ENCODE measurements around the gene FKBP11.
A peak's percentile ranks its signal among the peaks of the same experiment; 100 is the strongest.

- TF ChIP-seq CTCF (IDR thresholded peaks at IDR 0.05) (peak; percentile 52; the same call in 1 of the 2 replicates), POLR2AphosphoS5 (IDR thresholded peaks at IDR 0.05; ENCODE audit: low read depth, low read length) (no peak)
Measured at GRCh38 chr12:48934312-48934706, 9.0 kb upstream of the FKBP11 start.
